CMK (cell line): ENCODE data around the gene VCPKMT.

Experiments
- DNase-seq: peaks from one replicate; pipeline ENCODE4 v3.0.0-alpha.2; 2010; ENCODE audit warnings: low read depth

VCPKMT gene

GRCh38 chr14:50116181-50116956 lies at the start of gene VCPKMT:
Gene VCPKMT, minus strand, starts transcription at chr14:50116572. Its CDS starts 20 bp downstream, at chr14:50116552.
- peak; percentile 60 for DNase-seq

DNA sequence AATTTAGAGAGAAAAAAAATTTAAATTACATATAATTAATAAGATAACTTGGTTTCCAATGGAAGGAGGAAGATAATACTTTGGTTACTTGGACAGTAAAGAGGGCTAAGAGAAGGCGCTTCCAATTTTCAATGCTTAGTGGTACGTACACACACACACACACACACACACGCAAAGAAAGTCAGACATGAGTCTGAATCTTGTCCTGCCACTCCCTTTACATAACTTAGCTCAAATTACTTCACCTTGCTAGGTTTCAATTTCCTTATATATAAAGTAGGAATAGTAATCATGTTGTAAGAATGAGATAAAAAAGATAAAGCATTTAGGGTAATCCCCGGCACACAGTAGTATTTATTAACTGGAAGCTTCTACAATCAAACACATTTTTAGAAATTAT lies 39.7 kb upstream of the VCPKMT start:
- DNase-seq = no peak

DNA sequence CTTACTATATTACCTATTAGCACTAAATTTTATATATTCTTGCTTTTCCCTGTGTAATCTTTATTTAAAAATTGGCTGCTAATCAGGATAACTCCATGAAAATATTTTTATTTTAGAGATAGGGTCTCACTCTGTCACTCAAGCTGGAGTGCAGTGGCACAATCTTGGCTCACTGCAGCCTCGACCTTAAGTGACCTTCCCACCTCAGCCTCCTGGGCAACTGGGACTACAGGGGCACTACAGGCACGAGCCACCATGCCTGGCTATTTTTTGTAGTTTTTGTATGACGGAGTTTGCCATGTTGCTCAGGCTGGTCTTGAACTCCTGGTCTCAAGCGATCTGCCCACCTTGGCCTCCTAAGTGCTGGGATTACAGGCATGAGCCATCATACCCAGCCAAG lies 32.4 kb upstream of the VCPKMT start:
- DNase-seq = no peak

DNA sequence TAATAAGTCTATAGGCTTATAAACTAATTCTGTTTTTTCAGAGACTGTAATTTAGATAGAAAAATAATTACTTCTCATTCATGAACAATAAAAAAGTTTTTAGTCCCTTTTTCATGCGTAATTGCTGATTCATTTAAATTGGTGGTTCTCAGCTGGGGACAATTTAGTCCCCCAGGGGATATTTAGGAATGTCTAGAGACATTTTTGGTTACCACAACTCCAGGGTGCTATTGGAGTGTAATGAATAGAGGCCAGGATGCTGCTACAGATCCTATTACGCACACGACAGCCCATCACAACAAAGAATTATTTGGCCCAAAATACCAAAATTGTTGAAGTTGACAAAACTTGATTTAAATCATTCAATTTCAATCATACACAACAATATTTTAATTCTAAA lies 22.8 kb upstream of the VCPKMT start:
- no peak for DNase-seq

DNA sequence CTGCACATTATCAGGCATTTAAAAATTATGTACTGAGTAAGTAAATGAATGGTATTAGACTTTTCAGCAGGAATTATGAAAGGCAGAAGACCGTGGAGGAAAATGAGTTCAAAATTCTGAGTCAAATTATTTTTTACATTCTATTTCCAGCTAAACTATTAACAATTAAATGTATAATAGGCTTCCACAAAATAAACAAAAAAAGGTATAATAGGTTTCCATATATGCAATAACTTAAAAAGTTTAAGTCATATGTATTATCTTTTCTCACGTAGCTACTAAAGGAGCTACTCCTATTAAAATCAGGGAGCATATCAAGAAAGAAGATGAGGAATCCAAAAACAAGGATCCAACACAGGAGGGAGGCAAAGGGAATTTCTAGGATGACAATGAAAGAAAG lies 11.4 kb upstream of the VCPKMT start:
- no peak for DNase-seq

DNA sequence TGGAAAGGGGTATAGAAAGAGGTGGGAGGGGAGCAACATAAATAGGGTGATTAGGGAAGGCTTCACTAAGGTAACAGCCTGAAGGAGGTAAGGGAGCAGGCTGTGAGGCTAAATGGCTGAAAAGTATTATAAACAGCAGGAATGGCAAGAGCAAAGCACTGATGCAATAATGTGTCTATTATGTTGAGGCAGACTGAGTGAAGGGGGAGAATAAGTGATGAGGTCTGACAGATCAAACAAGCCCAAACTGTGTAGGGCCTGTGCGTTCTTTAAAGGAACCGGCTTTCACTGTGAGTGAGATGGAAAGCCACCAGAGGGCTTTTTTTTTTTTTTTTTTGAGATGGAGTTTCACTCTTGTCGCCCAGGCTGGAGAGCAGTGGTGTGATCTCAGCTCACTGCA lies 6.7 kb upstream of the VCPKMT start:
- no peak for DNase-seq

GRCh38 chr14:50122291-50122690 lies 5.9 kb upstream of the VCPKMT start:
- no peak for DNase-seq

GRCh38 chr14:50121486-50121885 lies 5.1 kb upstream of the VCPKMT start:
- DNase-seq = no peak

DNA sequence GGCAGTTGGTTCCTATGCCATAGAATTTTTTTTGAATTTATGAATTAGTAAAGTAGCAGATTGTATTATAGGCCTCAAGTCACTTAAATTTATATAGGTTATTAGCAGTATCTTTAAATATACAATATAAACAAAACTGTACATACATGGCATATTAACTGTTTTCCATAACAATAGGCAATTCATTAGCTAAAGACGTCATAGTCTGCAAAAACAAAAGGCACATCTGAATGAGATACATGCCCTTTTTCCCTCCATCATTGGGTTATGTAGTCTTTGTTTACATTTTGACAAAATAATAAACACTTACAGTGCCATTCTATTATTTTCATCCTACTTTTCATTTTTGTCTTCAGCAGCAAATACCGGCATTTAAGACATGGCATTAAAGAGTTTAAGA lies 1.1 kb upstream of the VCPKMT start:
- DNase-seq = no peak

- no peak for DNase-seq
Measured at GRCh38 chr14:50116966-50117365, 594 bp upstream of the VCPKMT start.

- no peak for DNase-seq
Measured at GRCh38 chr14:50113381-50114035, 2.9 kb downstream of the VCPKMT start.

GRCh38 chr14:50110323-50111037 lies 5.9 kb downstream of the VCPKMT start:
- DNase-seq = no peak

GRCh38 chr14:50109342-50109741 lies 7.0 kb downstream of the VCPKMT start:
- DNase-seq = no peak

GRCh38 chr14:50107850-50108249 lies 8.5 kb downstream of the VCPKMT start:
- no peak for DNase-seq

- DNase-seq = no peak
Measured at GRCh38 chr14:50106178-50106577, 10.2 kb downstream of the VCPKMT start.

DNA sequence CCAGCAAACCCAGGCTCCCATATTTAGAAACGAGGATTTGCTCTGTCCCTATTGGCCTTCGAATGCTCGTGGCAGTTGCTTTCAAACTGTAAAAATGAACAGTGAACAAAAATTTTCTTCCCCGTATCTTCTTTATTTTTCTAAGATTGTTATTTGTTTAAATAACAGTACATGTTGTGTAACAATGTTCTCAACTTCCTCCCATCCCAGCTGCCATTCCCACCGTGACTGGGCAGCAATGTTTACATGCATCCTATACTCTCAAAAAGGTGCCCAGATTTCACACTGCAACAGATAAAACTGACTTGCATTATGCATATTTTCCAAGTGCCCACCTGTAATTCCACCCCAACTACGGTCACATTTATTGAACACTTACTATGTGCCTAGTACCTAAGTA lies 12.8 kb downstream of the VCPKMT start:
- DNase-seq = no peak

DNA sequence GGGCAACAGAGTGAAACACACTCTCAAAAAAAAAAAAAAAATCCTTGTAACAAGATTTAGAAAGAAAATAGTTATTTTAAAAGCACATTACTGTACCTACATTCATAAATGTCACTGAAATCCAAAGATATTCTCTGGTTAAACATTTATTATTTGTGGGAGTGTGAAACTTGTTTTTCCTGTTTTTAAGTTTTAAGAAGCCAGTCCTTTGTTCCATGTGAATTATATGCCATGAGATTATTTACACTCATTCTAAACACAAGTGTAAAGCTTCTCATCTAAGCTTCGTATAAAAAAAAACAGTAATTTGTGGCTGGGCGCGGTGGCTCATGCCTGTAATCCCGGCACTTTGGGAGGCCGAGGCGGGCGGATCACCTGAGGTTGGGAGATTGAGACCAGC lies 15.0 kb downstream of the VCPKMT start:
- no peak for DNase-seq

DNA sequence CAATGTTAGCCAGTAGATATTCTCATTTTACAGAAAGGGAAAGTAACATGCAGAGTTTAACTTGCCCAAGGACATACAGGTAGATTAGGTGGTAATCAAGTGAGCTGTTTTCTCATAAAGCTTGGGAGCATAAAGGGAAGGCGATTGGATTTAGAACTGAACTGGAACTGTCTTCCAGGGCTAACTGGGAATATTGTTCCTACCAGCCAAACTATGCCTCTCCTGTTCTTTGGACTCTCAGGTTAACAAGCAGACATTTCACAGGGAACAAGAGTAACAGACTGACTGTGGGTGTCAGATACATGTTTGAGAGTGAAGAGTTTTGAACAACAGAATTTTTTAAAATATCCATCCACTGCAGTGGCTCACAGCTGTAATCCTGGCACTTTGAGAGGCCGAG lies 15.6 kb downstream of the VCPKMT start:
- no peak for DNase-seq

GRCh38 chr14:50099335-50099734 lies 17.0 kb downstream of the VCPKMT start:
- DNase-seq = no peak

DNA sequence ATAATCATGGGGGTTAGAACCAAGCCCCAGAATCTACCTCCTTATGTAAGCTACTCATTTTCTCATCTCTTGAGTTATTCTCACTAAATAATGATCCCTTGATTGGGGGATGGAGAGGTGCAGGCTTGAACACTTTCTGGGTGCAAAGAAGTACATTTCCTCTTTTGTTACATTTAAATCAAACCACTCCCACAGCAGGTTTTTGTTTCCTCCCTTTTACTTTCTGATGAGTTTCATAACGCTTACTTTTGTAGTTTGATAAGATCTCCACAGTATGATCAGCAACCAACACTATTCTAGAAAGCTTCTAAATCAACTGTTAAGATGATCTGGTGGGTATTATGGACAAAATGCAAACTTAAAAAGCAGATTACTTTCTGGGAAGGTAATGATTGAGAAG lies 20.5 kb downstream of the VCPKMT start:
- DNase-seq = no peak

DNA sequence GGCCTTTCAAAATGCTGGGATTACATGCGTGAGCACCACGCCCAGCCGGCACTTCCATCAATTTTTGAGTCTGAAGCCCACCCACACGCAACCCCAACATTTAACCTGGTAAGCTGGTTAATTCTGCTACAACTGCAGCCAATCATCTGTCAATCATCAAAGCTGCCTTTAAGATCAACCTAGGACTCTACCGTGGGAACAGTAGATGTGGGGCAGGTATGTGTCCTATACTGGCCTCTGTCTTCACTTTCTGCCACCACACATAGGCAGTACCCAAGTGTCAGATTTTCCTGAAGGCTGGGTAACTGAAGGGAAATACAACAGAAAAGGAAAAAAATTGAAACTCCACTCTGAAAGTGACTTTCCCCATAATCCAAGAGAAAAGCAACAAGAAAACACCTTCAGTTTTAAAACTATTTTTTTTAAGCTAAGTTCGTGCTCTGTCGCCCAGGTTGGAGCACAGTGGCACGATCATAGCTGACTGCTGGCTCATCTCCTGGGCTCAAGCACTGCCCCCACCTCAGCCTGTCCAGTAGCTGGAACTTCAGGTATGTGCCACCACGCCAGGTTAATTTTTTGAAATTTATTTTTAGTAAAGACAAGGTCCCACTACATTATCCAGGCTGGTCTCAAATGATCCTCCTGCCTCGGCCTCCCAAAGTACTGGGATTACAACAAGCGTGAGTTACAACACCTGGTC lies 22.2 kb downstream of the VCPKMT start:
- no peak for DNase-seq

DNA sequence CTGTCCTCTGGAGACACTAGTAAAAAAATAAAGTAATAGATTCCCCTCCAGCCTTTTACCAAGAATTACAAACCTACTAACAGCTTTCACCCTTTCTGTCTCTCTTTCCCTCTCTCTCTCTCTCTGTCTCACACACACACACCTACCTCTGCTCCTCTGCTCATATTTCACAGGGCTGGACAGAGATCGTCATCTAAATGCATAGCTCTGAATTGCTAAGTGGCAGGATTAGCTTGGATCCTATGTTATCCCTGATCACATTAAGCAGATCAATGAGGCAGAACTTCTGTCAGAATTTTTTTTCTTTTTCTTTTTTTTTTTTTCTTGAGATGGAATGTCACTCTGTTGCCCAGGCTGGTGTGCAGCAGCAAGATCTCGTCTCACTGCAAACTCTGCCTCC lies 22.9 kb downstream of the VCPKMT start:
- DNase-seq = no peak
